Aorta (tissue), 5 donors: Measurements from ENCODE around the gene HYCC2. TPM values are rescaled to one million over a fixed set of nuclear protein-coding genes. Genes with fewer than 3 reads are reported as not detected.
"Not testable (repeated sequence)": the region's sequence is repeated elsewhere in the genome, so short reads cannot be mapped to it uniquely, and the experiment has no call there.

Experiments used
- ATAC-seq: fragments of 200-7000 bp; cut with Tn5 transposase; one replicate; pipeline ENCODE4 v1.9.1; 2022; ENCODE audit warnings: moderate library complexity; ENCODE audit not compliant: low FRiP score
- DNase-seq, 2 donors: peaks; one replicate each; pipeline ENCODE4 v3.0.0-alpha.2; 2020
- H3K27ac ChIP-seq, 2 donors: one replicate each; pipeline ENCODE4 v1.5.1; 2013; ENCODE audit warnings: low read length in 2 of 2, mild to moderate bottlenecking in 2 of 2, moderate library complexity in 2 of 2, control low read depth in 1 of 2, inconsistent platforms in 1 of 2, low read depth in 1 of 2
- H3K27me3 ChIP-seq, 2 donors: one replicate each; pipeline ENCODE4 v1.6.1; 2013; ENCODE audit warnings: control low read depth in 1 of 2, low read length in 1 of 2, mild to moderate bottlenecking in 1 of 2, moderate library complexity in 1 of 2; ENCODE audit not compliant: insufficient read depth in 2 of 2, control insufficient read depth in 1 of 2
- H3K36me3 ChIP-seq, 2 donors: one replicate each; pipeline ENCODE4 v1.6.1; 2013; ENCODE audit warnings: control low read depth in 1 of 2, low read length in 1 of 2, mild to moderate bottlenecking in 1 of 2; ENCODE audit not compliant: insufficient read depth in 2 of 2, control insufficient read depth in 1 of 2
- H3K4me1 ChIP-seq, 2 donors: one replicate each; pipeline ENCODE4 v1.6.1; 2013; ENCODE audit warnings: low read length in 2 of 2, control low read depth in 1 of 2, mild to moderate bottlenecking in 1 of 2, moderate library complexity in 1 of 2; ENCODE audit not compliant: insufficient read depth in 2 of 2, control insufficient read depth in 1 of 2
- H3K4me3 ChIP-seq, 2 donors: one replicate each; pipeline ENCODE4 v1.5.1; 2013; ENCODE audit warnings: low read length in 2 of 2, control low read depth in 1 of 2, mild to moderate bottlenecking in 1 of 2
- H3K9me3 ChIP-seq: one replicate; pipeline ENCODE4 v1.6.1; 2013; ENCODE audit warnings: mild to moderate bottlenecking, low read length; ENCODE audit not compliant: control insufficient read depth
- WGBS, 2 donors: extraction: QIAGEN DNeasy Blood & Tissue Kit; methylation state at CpG; one replicate each; pipeline ENCODE4 v1.1.7; 2013; 5-methylcytosine and 5-hydroxymethylcytosine counted together
- intact Hi-C, 2 donors: fragments of 100-400 bp; cut with DNase I; formaldehyde crosslinking; loops; one replicate each; pipeline versions ENCODE4 v1.14.2 to v1.15.0; 2022
- polyA plus RNA-seq, 2 donors: library from polyadenylated mRNA; stranded (reverse); fragments of 200-250 nt; gene quantifications; one replicate each; pipeline ENCODE4 v1.2.3, GENCODE V29; 2013
- total RNA-seq, 2 donors: library from RNA; stranded (reverse); fragmentation: NEBNext Ultra II Directional; extraction: Animal tissue kit (Norgen Biotek cat#: 25700); gene quantifications; one replicate each; pipeline ENCODE4 v1.2.1, GENCODE V29; 2021
- donor health status: healthy with polysubstance abuse.
- donor health status: Bipolar disorder and iron deficiency.
- donor health status: DM: no; HTN: no; CAD: no.
- donor health status: DM: no; HTN: no; CAD: no.
- donor health status: DM: yes; HTN: yes; CAD: no.

The HYCC2 gene
- total and polyA plus RNA-seq, 4 donors = 4.8 to 31.4 (median 15.8) TPM

DNA sequence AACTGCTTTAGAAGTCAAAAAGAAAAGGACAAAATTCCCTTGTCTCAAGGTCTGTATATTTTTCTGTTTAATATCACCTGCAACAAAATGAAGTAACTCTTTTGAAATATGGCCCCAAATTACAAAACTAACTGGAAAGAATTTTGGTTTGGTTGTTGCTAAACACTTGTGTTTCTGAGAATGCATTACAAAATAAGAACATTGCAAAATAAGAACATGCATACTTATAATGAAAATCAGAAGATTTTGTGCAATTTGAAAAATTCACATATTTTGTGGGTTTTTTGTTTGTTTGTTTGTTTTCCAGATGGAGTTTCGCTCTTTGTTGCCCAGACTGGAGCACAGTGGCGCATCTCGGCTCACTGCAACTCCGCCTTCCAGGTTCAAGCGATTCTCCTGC, 22.1 kb upstream of the HYCC2 start:
- DNase-seq = no peak
- Histone ChIP-seq H3K27me3 (no peaks in the 10 kb centered on the region), H3K4me1 (no peaks in the 10 kb centered on the region), H3K27ac (no peak overlapping the region), H3K4me3 (no peak overlapping the region), H3K36me3 (no peaks in the 10 kb centered on the region), H3K9me3 (no peaks in the 10 kb centered on the region)
- intact Hi-C loops = no loop called here
- no peak for ATAC-seq
- WGBS, 2 donors = 94 to 97% methylated on average over 5 of the region's 5 CpGs

- WGBS, 2 donors = 87 to 89% methylated on average over 4 of the region's 4 CpGs
Measured at GRCh38 chr2:201090574-201090973, 19.1 kb upstream of the HYCC2 start.

GRCh38 chr2:201084863-201085262, 13.4 kb upstream of the HYCC2 start:
- 70 to 89% methylated on average over 2 of the region's 2 CpGs for WGBS, 2 donors
- H3K27me3 ChIP-seq = no peaks in the 10 kb centered on the region
- DNase-seq (no peak), ATAC-seq (no peak)
- peaks cover 0 to 2% of the 10 kb centered on the region in 2 donors for H3K36me3 ChIP-seq
- H3K9me3 ChIP-seq = no peaks in the 10 kb centered on the region
- intact Hi-C loops = no loop called here
- H3K27ac ChIP-seq = no peak overlapping the region
- no peaks in the 10 kb centered on the region for H3K4me1 ChIP-seq
- no peak overlapping the region for H3K4me3 ChIP-seq

More at GRCh38 chr2:201090574-201090973, 19.1 kb upstream of the HYCC2 start:
- no peak overlapping the region for H3K4me3 ChIP-seq
- H3K27ac ChIP-seq = no peak overlapping the region
- H3K27me3 ChIP-seq = no peaks in the 10 kb centered on the region
- peaks cover 0 to 2% of the 10 kb centered on the region in 2 donors for H3K36me3 ChIP-seq
- intact Hi-C loops = no loop called here
- H3K9me3 ChIP-seq = no peaks in the 10 kb centered on the region
- no peaks in the 10 kb centered on the region for H3K4me1 ChIP-seq
- no peak for ATAC-seq
- no peak for DNase-seq

GRCh38 chr2:201074996-201075395, 3.5 kb upstream of the HYCC2 start:
- no peaks in the 10 kb centered on the region for H3K36me3 ChIP-seq
- ATAC-seq (no peak), DNase-seq (no peak)
- H3K27ac ChIP-seq = no peak overlapping the region
- H3K9me3 ChIP-seq = no peaks in the 10 kb centered on the region
- H3K27me3 ChIP-seq = no peaks in the 10 kb centered on the region
- 77% methylated on average over 7 of the region's 7 CpGs for WGBS, 2 donors
- intact Hi-C loops = loop anchor here (5.0 to 10.0 kb wide), 4 partner anchors 42 to 173 kb away; partner anchors contain the start of gene CFLAR (in 1 of the 2)
- H3K4me1 ChIP-seq = no peaks in the 10 kb centered on the region
- no peak overlapping the region for H3K4me3 ChIP-seq

DNA sequence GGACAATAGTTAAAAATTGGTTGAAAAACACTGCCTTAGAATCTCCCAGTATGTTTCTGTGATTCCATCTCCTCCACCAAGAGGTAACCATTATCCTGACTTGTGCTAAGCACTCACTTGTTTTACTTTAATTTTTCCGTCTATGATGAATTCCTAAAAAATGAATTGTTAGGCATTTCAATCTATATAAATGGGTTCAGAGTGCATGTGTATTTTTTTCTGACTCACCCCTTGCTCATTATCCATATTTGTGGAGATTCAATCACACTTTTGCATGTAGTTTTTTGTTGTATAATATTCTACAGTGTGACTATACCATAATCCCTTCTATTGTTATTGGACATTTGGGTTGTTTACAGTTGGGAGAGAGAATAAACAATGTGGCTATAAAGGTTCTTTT, 1.6 kb upstream of the HYCC2 start:
- Histone ChIP-seq H3K36me3 (no peaks in the 10 kb centered on the region), H3K9me3 (no peaks in the 10 kb centered on the region), H3K4me3 (no peak overlapping the region), H3K4me1 (no peaks in the 10 kb centered on the region), H3K27me3 (no peaks in the 10 kb centered on the region), H3K27ac (no peak overlapping the region)
- DNase-seq = no peak
- intact Hi-C loops = loop anchor here (5.0 to 10.0 kb wide), 4 partner anchors 44 to 171 kb away; partner anchors contain the start of gene CFLAR (in 1 of the 2)
- WGBS, 2 donors = 68 to 83% methylated on average over 1 of the region's 1 CpG
- ATAC-seq = no peak

DNA sequence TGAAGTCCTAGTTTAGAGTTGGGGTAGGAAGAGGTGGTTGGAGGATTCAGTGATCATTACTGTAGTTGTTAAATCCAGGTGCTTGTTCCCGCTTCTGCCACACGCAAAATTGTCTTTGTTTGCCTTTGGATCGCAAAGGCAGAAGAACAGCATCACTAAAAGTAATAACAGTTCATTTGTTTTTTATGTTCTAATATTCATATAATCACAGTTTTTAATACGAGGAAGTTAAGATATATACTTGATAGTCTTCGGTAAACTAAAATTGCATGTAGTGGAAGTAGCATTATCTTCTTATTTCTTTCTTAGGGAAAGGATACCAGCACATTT, 695 bp upstream of the HYCC2 start:
- no peak for ATAC-seq
- Histone ChIP-seq H3K4me3 (peak overlapping the region; percentile 69 to 72), H3K27ac (peak overlapping the region in 1 of 2 donors; percentile 1), H3K36me3 (no peaks in the 10 kb centered on the region), H3K4me1 (no peaks in the 10 kb centered on the region), H3K27me3 (no peaks in the 10 kb centered on the region), H3K9me3 (no peaks in the 10 kb centered on the region)
- 3 to 4% methylated on average over 5 of the region's 5 CpGs for WGBS, 2 donors
- intact Hi-C loops = loop anchor here (5.0 to 10.0 kb wide), 4 partner anchors 45 to 170 kb away; partner anchors contain the start of gene CFLAR (in 1 of the 2)
- DNase-seq = no peak

GRCh38 chr2:201070948-201071478, 458 bp downstream of the HYCC2 start:
- no peak for DNase-seq
- peak; percentile 71 for ATAC-seq
- Histone ChIP-seq H3K4me1 (peaks cover 0 to 2% of the 10 kb centered on the region in 2 donors), H3K27ac (peak overlapping the region in 1 of 2 donors; percentile 28), H3K27me3 (no peaks in the 10 kb centered on the region), H3K4me3 (peak overlapping the region; percentile 69 to 79), H3K9me3 (no peaks in the 10 kb centered on the region), H3K36me3 (no peaks in the 10 kb centered on the region)
- intact Hi-C loops = loop anchor here (5.0 to 10.0 kb wide), 4 partner anchors 46 to 169 kb away; partner anchors contain the start of gene CFLAR (in 1 of the 2)
- WGBS, 2 donors = 0 to 1% methylated on average over 21 of the region's 21 CpGs

GRCh38 chr2:201064797-201065329, 6.6 kb downstream of the HYCC2 start:
- ATAC-seq (no peak), DNase-seq (no peak)
- intact Hi-C loops = loop anchor here in 1 of 2 donors (5.0 kb wide), 1 partner anchor 163 kb away; no protein-coding TSS in a partner anchor
- Histone ChIP-seq H3K9me3 (no peaks in the 10 kb centered on the region), H3K27ac (no peak overlapping the region), H3K36me3 (no peaks in the 10 kb centered on the region), H3K4me3 (no peak overlapping the region), H3K4me1 (peaks cover 0 to 2% of the 10 kb centered on the region in 2 donors), H3K27me3 (no peaks in the 10 kb centered on the region)
- 50 to 52% methylated on average over 2 of the region's 2 CpGs for WGBS, 2 donors

GRCh38 chr2:201063516-201063915, 8.0 kb downstream of the HYCC2 start:
- H3K4me3 ChIP-seq, DNase-seq, H3K9me3 ChIP-seq, H3K27ac ChIP-seq, H3K36me3 ChIP-seq, ATAC-seq, H3K4me1 ChIP-seq, intact Hi-C loops, H3K27me3 ChIP-seq: not testable (repeated sequence)
- 93 to 96% methylated on average over 5 of the region's 5 CpGs for WGBS, 2 donors
